IPS DF 4.7 (cell line): ENCODE measurements around the gene ARHGEF38.

Source experiments
- DNase-seq: peaks from one replicate; pipeline ENCODE4 v3.0.0-alpha.2; 2013; ENCODE audit warnings: low spot score; ENCODE audit errors: extremely low read depth

ARHGEF38 gene

DNA sequence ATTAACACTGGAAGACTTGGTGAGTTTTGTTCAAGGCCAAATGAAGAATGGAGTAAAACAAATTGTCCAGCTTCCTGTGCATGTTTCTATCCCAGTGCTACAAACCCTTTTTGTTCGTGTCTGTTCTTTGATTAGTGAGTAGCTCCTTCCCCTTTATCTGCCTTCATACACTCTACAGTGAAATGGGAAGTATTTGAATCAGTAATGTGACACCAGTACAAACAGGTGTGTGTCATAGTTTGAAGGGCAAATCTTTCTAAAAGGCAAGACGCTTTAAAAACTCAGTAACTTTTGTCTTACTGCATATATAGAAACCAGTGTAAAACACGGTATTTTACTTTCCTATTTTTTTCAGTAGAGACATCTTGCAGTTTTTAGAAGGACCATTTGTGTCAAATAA lies 5.9 kb downstream of the ARHGEF38 start:
- no peak for DNase-seq

DNA sequence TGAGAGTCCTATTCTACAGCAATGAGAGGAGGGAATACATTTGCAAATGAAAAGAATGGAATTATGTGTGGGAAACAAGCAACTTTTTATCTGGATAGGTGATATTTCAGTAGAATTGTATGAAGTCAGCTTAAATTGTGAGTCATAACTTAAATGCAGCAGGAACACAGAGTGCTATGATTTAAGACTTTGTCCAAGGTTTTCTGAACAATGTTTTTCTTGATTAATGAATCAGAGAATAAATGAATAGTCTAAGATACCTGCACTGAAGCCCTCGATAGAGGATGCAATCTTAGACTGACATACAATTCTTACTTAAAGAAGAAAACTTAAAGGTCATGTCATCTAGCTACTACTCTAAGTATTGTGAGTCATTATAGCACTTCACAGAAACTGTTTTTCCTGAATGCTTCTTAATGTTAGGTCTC lies 8.0 kb downstream of the ARHGEF38 start:
- DNase-seq: no peak

DNA sequence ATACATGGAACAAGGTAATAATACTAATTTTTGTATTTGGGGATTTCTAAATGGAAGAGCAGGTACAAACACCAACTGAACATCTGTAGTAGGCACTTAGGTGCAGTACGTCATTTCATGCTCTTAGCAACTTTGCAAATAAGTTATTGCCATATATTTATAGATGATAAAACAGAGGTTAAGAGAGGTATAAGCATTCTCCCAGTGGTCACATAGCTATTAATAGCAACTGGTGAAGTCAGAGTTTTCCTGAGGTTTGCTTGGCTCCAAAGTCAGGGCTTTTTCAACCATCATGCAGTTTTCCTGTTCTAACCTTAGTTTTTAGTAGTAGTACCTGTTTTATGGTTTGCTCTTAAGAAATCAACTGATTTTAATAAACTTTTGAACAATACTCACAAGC lies 10.9 kb downstream of the ARHGEF38 start:
- no peak for DNase-seq

DNA sequence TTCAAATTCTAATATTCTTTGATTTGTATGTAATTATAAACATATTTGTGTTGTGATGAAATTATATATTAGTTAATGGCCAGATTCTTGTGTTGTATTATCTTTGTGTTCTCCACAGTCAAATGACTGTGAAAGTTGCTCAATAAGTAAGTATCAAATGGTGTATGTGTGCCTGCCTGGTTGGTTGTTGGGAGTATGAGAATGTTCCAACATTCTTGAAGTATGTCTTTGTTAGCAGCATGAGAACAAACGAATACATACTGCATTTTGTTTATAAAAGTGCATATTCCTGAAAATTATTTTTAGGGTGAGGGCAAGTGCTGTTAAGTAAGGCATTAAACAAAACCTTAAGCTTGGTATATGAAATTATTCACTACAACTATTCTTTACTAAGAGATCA lies 16.2 kb downstream of the ARHGEF38 start:
- DNase-seq: no peak

DNA sequence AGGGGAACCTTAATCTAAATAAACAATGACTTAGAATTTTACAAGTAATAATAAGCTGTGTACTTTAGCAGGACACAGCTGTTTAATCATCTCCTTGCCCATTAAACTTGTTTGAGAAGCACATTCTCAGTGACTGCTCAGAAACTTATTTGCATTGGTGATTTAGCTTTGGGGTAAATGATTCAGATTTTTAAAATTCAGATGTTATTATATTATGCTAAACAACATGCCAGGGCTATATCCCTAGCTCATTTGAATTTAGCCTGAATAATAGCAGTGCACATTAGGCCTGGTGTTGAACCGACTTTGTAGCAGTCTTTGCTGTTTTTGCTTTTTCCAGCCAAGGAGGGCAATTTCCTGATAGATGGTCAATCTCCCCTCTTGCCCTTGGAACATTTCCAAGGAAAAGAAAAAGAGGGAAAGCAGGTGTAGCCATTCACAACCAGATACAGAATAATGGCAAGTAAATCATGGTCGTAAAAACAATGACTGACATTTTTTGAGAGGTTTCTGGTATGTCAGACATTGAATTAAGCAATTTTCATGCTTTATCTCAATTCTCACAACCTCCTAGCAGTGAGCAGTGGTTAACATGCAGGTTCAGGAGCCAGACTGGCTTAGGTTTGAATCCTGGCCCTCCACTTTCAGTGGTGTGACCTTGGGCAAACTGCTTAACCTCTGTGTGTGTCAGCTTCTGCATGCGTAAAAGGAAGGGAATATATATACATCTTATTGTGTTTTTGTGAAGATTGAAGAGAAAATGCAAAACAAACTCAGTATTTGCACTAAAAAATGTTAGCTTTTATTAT lies 16.8 kb downstream of the ARHGEF38 start:
- no peak for DNase-seq

DNA sequence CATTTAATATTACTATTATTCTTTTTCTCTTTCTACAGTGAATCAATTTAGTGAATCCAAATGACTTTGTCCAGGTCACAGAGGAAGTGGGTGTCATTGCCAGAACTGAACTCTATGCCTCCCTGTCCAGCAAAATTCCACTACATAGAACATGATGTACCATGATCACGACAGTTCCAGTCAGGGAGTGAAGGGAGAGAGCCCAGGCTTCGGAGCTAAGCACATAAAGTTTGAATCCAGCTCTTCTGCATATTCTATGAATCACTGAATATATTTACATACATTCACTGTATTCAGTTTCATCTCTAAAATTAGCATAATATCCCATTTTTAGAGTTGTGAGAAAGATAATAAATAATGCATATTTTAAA lies 17.4 kb downstream of the ARHGEF38 start:
- no peak for DNase-seq

DNA sequence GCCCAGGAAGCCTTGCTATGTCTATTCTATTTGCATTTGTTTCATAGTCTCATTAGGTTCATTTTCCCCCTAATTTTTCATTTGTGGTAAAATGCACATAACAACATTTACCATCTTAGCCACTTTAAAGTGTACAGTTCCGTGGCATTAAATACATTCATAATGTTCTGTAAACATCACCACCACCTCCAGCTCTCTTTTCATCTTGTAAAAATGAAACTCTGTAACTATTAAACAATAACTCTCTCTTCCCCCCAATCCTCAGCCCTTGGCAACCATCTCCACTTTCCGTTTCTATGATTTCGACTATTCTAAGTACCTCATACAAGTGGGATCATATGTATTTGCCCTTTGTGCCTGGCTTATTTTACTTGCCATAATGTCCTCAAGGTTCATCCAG lies 19.9 kb downstream of the ARHGEF38 start:
- DNase-seq: no peak

DNA sequence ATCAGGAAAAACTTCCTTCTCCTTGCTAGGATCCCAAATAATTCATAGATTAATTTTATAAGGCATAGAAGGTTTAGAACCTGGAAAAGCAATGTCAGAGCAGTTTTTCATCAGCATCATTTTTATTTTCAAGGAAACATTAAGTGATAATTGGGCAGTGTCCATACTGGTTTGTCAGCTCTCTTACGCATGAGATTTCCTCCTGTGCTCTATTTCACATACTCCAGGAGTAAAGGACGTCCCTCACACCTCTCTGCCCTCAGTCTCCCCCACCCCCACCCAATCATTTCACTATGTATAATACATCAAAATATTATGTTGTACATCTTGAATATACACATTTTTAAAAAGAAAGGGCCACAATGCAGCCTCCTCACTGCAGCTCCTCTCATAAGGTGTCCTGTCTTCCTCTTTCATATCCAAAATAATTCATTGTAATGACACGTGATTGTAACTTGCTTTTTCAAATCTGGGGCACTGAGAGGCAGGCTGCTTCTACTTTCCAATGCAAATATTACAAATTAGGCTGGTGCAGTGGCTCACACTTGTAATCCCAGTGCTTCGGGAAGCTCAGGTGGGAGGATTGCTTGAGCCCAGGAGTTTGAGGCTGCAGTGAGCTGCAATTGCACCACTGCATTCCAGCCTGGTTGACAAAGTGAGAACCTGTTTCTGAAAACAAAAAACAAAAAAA lies 34.4 kb downstream of the ARHGEF38 start:
- no peak for DNase-seq

DNA sequence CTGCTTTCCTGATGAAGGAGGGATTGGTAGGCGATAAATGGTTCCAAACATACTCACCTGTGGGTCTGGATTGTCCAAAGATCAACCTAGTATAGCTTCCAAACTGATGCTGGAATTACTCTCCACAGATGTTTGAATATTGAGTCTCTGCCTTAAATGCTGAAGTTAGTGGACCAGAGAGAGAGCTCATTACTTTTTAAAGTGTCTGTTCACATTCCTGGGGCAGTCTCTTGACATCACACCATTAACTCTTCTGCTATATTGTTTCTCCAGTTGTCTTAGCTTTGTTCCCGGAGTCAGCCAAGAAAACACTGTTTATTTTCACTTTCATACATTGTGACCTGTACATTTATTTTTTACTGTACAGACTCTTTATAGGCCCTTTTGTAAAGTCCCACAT lies 35.4 kb downstream of the ARHGEF38 start:
- no peak for DNase-seq

DNA sequence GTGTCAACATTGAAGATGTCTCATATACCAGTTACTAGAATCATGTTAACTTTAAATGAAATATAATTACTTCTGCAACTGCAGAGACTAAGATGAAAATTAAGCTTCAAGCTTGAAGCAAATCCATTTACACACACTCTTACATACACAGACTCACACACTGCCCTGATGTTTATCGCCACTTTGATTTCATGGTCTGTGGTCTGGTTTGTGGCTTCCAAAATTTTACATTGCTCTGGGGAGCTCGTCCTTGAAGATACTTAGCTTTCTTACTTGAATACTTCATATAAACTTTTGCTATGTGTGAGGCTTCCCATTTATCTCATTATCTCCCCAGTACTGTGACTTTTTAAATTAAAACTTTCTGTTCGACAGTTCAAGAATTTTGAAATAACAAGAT lies 35.8 kb downstream of the ARHGEF38 start:
- DNase-seq: no peak

DNA sequence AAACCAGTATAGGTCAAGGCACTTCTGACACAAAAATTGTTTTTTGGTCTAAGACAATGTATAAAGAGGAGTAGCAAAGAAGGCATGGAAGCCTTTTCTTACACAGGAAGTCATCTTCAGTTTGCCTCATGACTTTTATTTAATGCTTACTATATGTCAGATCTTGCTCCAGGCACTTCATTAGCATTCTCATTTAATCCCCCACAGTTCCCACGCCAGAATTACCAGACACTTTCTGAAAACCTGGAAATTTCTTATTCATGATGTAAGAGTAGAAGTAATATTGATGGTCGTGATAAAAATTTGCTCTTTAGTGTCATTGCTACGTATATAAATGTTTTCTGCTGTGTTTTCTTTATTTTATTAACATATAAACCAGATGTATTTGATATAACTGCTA lies 39.2 kb downstream of the ARHGEF38 start:
- DNase-seq: no peak

DNA sequence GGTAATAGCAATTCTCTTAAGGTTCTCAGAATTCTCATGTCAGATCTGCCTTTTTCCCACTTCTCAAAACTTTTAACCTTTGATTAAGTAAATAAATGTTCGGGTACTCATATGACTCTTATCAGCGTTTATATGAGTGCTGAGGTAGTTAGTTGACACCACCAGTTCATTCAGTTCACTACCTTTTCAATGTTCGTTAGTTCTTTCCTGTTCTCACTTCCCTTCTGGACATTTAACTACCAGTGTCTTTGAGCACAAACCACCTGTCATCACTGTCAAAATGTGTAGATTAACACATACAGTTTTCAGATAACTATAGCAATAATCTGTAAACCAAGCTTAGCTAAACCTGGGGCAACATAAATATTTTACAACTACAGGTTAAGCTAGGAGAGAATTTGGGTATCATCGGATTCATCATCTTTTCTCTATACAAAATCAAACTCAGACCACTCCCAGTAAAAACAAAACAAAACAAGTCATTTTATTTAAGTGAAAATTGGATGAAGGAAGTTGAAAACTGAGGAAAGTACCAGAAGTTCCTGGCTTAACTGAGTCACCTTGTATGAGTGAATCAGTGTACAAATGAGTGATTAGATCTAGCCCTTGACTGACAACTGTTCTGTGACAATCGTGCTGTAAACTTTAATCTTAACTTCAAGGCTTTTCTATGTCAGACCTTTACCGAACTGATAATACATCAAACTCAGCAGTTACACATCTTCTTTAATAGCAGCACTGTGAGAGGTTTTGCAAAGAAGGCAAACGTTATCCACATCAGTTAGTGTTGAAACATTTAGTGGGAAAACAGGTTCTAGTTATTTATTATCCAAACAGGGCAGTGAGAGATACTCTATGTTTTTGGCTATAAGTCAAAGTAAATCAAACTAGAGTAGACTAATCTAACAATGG lies 41.9 kb downstream of the ARHGEF38 start:
- DNase-seq: no peak

DNA sequence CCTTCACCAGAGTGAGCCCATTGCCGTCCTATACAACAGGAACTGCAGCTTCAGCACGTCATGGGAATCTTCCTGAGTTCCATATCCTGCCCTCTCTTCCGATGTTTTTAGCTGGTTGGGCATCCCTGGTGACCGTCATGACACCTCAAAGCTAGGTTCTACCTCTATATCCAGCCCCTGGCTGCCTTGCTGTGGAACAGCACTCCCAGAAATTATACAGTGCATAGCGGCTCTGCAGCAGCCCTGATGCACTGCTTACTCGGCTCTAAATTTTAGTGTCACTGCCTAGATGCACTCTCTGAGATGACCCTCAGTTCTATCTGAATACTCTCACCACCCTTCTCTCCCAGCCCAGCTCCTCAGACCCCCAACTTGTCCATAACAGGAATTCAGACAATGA lies 44.3 kb downstream of the ARHGEF38 start:
- no peak for DNase-seq

DNA sequence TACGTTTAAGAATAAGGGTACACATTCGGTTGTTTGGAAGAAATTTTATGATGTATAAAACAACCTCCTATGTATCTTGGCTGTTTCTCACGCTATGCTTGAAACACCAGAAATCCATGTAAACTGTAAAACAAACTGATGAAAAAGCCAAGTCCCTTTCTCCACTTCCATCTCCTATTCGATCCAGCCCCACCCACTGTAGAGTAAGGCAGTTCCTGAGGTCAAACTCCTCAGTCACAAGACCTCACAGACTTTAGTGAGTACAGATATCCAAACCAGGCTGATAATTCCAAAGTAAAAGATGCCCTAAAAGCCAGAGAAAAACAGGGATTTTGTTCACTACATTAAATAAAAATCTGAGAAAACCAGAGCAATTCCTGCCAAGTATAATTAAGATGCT lies 45.6 kb downstream of the ARHGEF38 start:
- no peak for DNase-seq

DNA sequence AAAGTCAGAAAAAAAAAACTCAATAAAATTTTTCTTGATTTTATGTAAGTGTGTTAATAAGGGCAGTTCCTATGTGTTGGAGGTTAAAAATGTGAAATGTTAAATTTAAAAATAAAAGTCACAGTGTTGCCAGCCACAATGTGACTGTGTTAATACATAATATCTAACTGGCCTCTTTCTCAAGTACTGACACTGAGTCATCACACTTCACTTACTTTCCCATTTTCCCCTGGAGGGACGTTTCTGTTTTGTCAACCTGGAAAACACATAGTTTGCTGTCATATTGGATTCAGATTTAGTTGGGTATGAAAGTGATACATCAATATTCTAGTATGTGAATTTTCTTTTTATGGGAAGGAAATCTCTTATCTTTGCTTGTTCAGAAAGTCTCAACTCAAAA lies 46.4 kb downstream of the ARHGEF38 start:
- DNase-seq: no peak

DNA sequence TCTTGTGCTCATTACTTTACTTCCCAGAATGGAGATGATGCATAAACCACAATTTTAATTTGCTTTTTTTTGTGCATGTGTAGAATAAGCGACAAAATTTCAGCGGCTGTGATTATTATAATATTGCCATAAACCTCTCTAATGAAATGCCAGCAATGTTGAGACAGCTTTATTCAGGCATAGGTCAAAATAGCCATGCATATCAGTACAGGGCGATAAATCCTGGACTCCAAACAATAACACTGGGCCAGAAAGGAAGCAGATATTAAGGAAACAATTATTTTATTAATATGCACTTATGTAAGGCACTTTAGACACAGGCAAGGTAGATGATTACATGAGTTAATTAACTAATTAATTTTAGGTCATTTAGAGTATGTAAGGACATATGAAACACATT lies 47.1 kb downstream of the ARHGEF38 start:
- DNase-seq: no peak

DNA sequence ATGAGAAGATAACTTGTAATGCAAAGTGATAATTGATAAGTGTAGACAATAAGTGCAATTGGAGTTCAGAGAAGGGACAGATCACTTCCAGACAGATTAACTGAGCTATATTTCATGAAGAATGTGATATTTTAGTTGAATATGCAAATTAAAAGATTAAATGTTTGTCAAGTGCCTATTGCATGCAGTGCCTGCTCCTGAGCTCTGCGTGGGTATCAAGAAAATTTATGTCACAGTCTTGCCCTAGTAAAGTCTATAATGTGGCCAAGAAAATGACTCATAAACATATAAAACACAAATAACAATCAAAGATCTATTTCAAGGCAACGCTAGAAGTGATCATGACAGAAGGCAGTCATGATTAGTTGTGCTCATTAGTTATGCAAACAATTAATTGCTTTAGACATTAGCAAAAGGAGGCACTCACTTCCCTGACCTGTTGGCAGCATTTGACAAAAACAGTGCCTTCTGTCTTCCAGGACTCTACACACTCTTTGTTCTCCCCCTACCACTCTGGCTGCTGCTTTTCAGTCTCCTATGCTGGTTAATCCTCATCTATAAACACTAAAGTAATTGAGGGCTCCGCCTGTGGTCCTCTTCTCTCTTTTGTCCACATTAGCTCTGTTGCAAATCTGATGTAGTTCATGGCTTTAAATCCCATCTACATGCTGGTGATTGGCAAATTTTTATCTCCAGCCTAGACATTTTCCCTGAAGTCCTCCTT lies 47.7 kb downstream of the ARHGEF38 start:
- no peak for DNase-seq

DNA sequence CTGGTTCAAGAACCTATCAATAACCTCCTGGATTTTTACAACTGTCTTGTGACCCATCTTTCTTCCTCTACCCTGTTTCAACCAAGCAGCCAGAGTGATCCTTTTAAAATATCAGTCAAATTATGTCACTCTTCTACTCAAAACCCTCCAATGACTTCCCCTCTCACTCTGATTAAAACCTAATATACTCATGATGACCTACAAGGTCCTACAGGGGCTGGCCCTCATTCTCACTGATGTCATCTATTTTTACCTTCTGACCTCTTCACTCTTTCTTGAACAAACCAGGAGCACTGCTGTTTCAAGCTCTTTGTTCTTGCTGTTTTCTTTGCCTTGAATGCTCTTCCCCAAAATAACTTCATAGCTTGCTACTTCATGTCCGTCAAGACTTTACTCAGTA lies 48.5 kb downstream of the ARHGEF38 start:
- no peak for DNase-seq

DNA sequence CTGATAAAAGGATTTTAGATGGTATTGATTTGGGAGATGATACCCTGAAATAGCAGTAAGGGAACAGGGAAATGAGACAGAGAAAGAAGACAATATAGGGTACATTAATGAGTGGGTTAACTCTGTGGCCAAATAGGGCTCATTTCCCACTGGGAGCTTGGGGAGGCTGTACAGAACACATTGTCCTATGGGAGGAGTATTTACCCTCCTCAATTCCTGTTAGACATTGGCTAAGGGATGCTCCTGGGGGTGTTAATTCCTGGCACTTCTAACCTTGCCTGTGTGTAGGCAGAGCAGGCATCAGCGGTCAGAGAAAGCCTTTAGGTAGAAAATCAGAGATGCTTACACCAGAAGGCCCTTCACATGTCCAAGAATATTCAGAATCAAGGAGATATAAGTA lies 49.0 kb downstream of the ARHGEF38 start:
- DNase-seq: no peak

DNA sequence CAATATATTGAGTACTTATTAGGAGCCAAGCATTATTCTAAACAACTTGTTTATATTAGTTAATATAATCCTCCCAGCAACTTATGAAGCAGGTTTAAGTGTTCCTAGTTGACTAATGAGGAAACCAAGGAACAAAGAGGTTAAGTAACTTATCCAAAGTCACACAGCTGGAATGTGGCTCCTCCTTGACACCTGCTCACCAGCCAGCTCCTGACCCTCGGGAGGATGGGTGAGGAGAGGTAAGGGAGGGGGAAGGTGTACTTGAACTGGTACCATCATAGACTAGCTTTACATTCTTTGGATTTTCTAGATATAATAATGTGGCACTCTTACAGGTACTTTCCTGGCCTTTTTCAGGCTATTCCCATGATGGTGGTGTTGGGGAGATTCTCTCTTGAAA lies 50.7 kb downstream of the ARHGEF38 start:
- no peak for DNase-seq

DNA sequence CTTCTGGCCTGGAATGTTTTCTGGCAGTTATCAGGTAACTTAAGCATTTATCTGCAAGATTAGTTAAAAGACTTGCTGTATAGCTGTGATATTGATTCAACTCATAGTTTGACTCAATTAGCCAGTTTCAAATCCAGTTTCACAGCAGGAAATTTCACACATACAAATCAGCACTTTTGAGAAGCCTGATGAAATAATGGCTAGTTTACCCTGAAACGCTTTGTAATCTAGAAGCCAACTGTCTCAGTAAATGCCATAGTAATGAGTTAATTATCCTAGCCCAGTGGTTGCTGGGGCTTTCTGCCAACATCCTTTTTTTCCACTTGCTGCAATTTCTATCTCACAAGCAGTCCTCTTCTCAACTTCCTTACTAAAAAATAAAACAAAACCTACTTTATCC lies 53.1 kb downstream of the ARHGEF38 start:
- no peak for DNase-seq
